IPS-18a (cell line): ENCODE measurements around the gene ADCY1.

Experiments used
- H3K27ac ChIP-seq: one replicate; pipeline ENCODE4 v1.5.1; 2013; ENCODE audit warnings: low read length
- H3K27me3 ChIP-seq: one replicate; pipeline ENCODE4 v1.6.1; 2013; ENCODE audit warnings: mild to moderate bottlenecking, low read length; ENCODE audit not compliant: control insufficient read depth, insufficient read depth
- H3K36me3 ChIP-seq: one replicate; pipeline ENCODE4 v1.6.1; 2013; ENCODE audit warnings: low read depth, low read length; ENCODE audit not compliant: control insufficient read depth
- H3K4me1 ChIP-seq: one replicate; pipeline ENCODE4 v1.6.1; 2013; ENCODE audit warnings: low read depth, low read length; ENCODE audit not compliant: control insufficient read depth
- H3K4me3 ChIP-seq: one replicate; pipeline ENCODE4 v1.5.1; 2013; ENCODE audit warnings: low read length
- H3K9ac ChIP-seq: one replicate; pipeline ENCODE4 v1.6.1; 2013; ENCODE audit warnings: mild to moderate bottlenecking, low read length, moderate library complexity
- H3K9me3 ChIP-seq: one replicate; pipeline ENCODE4 v1.6.1; 2013; ENCODE audit warnings: low read depth, low read length; ENCODE audit not compliant: control insufficient read depth

The ADCY1 gene

GRCh38 chr7:45708046-45708950 is 134.1 kb downstream of the ADCY1 start:
- no peak overlapping the region for H3K4me3 ChIP-seq
- peaks cover under 1% of the 10 kb centered on the region for H3K36me3 ChIP-seq
- no peaks in the 10 kb centered on the region for H3K4me1 ChIP-seq
- H3K27me3 ChIP-seq = no peaks in the 10 kb centered on the region
- H3K9me3 ChIP-seq = no peaks in the 10 kb centered on the region
- no peak overlapping the region for H3K9ac ChIP-seq
- no peak overlapping the region for H3K27ac ChIP-seq

- Histone ChIP-seq H3K4me1 (no peaks in the 10 kb centered on the region), H3K9ac (no peak overlapping the region), H3K4me3 (no peak overlapping the region), H3K9me3 (no peaks in the 10 kb centered on the region), H3K36me3 (peaks cover 5% of the 10 kb centered on the region), H3K27me3 (no peaks in the 10 kb centered on the region), H3K27ac (no peak overlapping the region)
These were observed 135.2 kb downstream of the ADCY1 start for GRCh38 chr7:45709168-45710042.

GRCh38 chr7:45710271-45711160 is 136.3 kb downstream of the ADCY1 start:
- Histone ChIP-seq H3K9ac (no peak overlapping the region), H3K9me3 (no peaks in the 10 kb centered on the region), H3K36me3 (peaks cover 7% of the 10 kb centered on the region), H3K4me1 (no peaks in the 10 kb centered on the region), H3K4me3 (no peak overlapping the region), H3K27ac (no peak overlapping the region), H3K27me3 (no peaks in the 10 kb centered on the region)

GRCh38 chr7:45711161-45711490 is 137.0 kb downstream of the ADCY1 start:
- H3K27me3 ChIP-seq = no peaks in the 10 kb centered on the region
- no peak overlapping the region for H3K9ac ChIP-seq
- no peak overlapping the region for H3K4me3 ChIP-seq
- H3K36me3 ChIP-seq = peaks cover 7% of the 10 kb centered on the region
- H3K27ac ChIP-seq = no peak overlapping the region
- no peaks in the 10 kb centered on the region for H3K9me3 ChIP-seq
- no peaks in the 10 kb centered on the region for H3K4me1 ChIP-seq

- H3K27ac ChIP-seq = no peak overlapping the region
These were observed 138.0 kb downstream of the ADCY1 start for GRCh38 chr7:45712057-45712689.

GRCh38 chr7:45712872-45713668 is 138.9 kb downstream of the ADCY1 start:
- Histone ChIP-seq H3K27me3 (no peaks in the 10 kb centered on the region), H3K36me3 (peaks cover 7% of the 10 kb centered on the region), H3K9me3 (no peaks in the 10 kb centered on the region), H3K27ac (no peak overlapping the region), H3K9ac (no peak overlapping the region), H3K4me1 (no peaks in the 10 kb centered on the region), H3K4me3 (no peak overlapping the region)

More at GRCh38 chr7:45712057-45712689, 138.0 kb downstream of the ADCY1 start:
- H3K9me3 ChIP-seq = no peaks in the 10 kb centered on the region
- no peak overlapping the region for H3K4me3 ChIP-seq
- no peaks in the 10 kb centered on the region for H3K27me3 ChIP-seq
- H3K36me3 ChIP-seq = peaks cover 7% of the 10 kb centered on the region
- H3K4me1 ChIP-seq = no peaks in the 10 kb centered on the region
- no peak overlapping the region for H3K9ac ChIP-seq

- Histone ChIP-seq H3K27ac (no peak overlapping the region), H3K36me3 (peaks cover 7% of the 10 kb centered on the region), H3K9ac (no peak overlapping the region), H3K4me3 (no peak overlapping the region), H3K27me3 (no peaks in the 10 kb centered on the region), H3K9me3 (no peaks in the 10 kb centered on the region), H3K4me1 (no peaks in the 10 kb centered on the region)
These were observed 139.7 kb downstream of the ADCY1 start for GRCh38 chr7:45713669-45714520.

GRCh38 chr7:45714521-45714820 is 140.3 kb downstream of the ADCY1 start:
- H3K36me3 ChIP-seq = peaks cover 7% of the 10 kb centered on the region
- no peaks in the 10 kb centered on the region for H3K4me1 ChIP-seq
- H3K27ac ChIP-seq = no peak overlapping the region
- no peak overlapping the region for H3K4me3 ChIP-seq
- H3K9me3 ChIP-seq = no peaks in the 10 kb centered on the region
- H3K27me3 ChIP-seq = no peaks in the 10 kb centered on the region
- H3K9ac ChIP-seq = no peak overlapping the region

- Histone ChIP-seq H3K9ac (no peak overlapping the region), H3K4me3 (no peak overlapping the region), H3K4me1 (no peaks in the 10 kb centered on the region), H3K27me3 (no peaks in the 10 kb centered on the region), H3K27ac (no peak overlapping the region), H3K9me3 (no peaks in the 10 kb centered on the region), H3K36me3 (peaks cover 7% of the 10 kb centered on the region)
These were observed 141.5 kb downstream of the ADCY1 start for GRCh38 chr7:45715471-45716352.
